Measurements from ENCODE around the gene ZNF468.
"Not testable (repeated sequence)": the region's sequence is repeated elsewhere in the genome, so short reads cannot be mapped to it uniquely, and the experiment has no call there.

ZNF468 gene

GRCh38 chr19:52825765-52826164 is 31.7 kb downstream of the ZNF468 start:
- DNase-seq (ENCODE audit: low read depth), result no peak

GRCh38 chr19:52823676-52824075 is 33.7 kb downstream of the ZNF468 start:
- DNase-seq (ENCODE audit: low read depth), result no peak

GRCh38 chr19:52821204-52821960 is 36.0 kb downstream of the ZNF468 start, which contains the start of gene ZNF28:
Gene ZNF28, minus strand, starts transcription at chr19:52821633. Its CDS starts 3,675 bp downstream, at chr19:52817958.
- DNase-seq (ENCODE audit: low read depth), result not testable (repeated sequence)

- not testable (repeated sequence) for DNase-seq (ENCODE audit: low read depth)
These were observed 36.8 kb downstream of the ZNF468 start for GRCh38 chr19:52820472-52821203.

GRCh38 chr19:52809801-52810200 is 47.6 kb downstream of the ZNF468 start:
- DNase-seq (ENCODE audit: low read depth), result no peak

- not testable (repeated sequence) for DNase-seq (ENCODE audit: low read depth)
These were observed 57.3 kb downstream of the ZNF468 start for GRCh38 chr19:52799950-52800640.

- no peak for DNase-seq (ENCODE audit: low read depth)
These were observed 68.0 kb downstream of the ZNF468 start for GRCh38 chr19:52789440-52789839.
